Endothelial cell of umbilical vein (primary cell): ENCODE data around the gene TFF1. TPM values are rescaled to one million over a fixed set of nuclear protein-coding genes. Genes with fewer than 3 reads are reported as not detected.

ENCODE experiments used
- BruUV-seq: library from RNA; stranded (reverse); fragments of 400-500 nt; replicated peaks from 2 replicates; lab custom pipeline; 2021; lab: Mats Ljungman, UMichigan
- CTCF ChIA-PET: fragments of 300-600, 350-600 bp; sonication (Branson Sonifier 250); formaldehyde crosslinking; loops from one replicate; lab custom pipeline; 2021; ENCODE audit warnings: antibody characterized with exemption, inconsistent platforms; lab: Charles Lee
- POLR2A ChIA-PET: fragments of 300-600, 350-600 bp; sonication (Branson Sonifier 250); formaldehyde crosslinking; loops from one replicate; lab custom pipeline; 2021; ENCODE audit warnings: antibody characterized with exemption, inconsistent platforms; lab: Charles Lee
- DNase-seq: peaks from one replicate; pipeline ENCODE4 v3.0.0-alpha.2; 2011; ENCODE audit warnings: low read depth, low spot score
- FAIRE-seq: peaks from 2 replicates; lab custom pipeline; 2011; peaks lifted over from hg19 to GRCh38; lab: Jason Lieb, UNC
- H2AFZ ChIP-seq: 2 replicates; pipeline ENCODE4 v1.6.0; 2012; ENCODE audit warnings: low read depth, low read length, control low read depth, inconsistent platforms
- H3K27ac ChIP-seq: 2 replicates; pipeline ENCODE4 v1.5.1; 2011; ENCODE audit warnings: low read depth, mild to moderate bottlenecking, control low read depth, low read length, moderate library complexity; ENCODE audit not compliant: insufficient read depth
- H3K27me3 ChIP-seq, 2 experiments: 2 replicates each; pipeline versions ENCODE4 v1.6.0 to v1.6.1; 2011; ENCODE audit warnings: low read length in 2 of 2, mixed read lengths in 1 of 2; ENCODE audit not compliant: control insufficient read depth in 2 of 2, insufficient read depth in 2 of 2
- H3K36me3 ChIP-seq, 2 experiments: 2 replicates in 1 of 2; 3 replicates in 1 of 2; pipeline ENCODE4 v1.5.1; 2011; ENCODE audit warnings: low read length in 2 of 2, mild to moderate bottlenecking in 1 of 2, moderate library complexity in 1 of 2; ENCODE audit not compliant: control insufficient read depth in 2 of 2, insufficient read depth in 2 of 2; ENCODE audit errors: extremely low read depth in 1 of 2
- H3K4me1 ChIP-seq: 3 replicates; pipeline ENCODE4 v1.5.1; 2011; ENCODE audit warnings: mild to moderate bottlenecking, low read length; ENCODE audit not compliant: control insufficient read depth, insufficient read depth; ENCODE audit errors: extremely low read depth
- H3K4me2 ChIP-seq: 2 replicates; pipeline ENCODE4 v1.6.1; 2011; ENCODE audit warnings: low read length, control low read depth, mixed read lengths; ENCODE audit not compliant: insufficient read depth
- H3K4me3 ChIP-seq, 3 experiments: fragments of 200-600 bp in 1 of 3; sonication (generic), shearing (Covaris generic) in 1 of 3; replicated peaks in 1 of 3; 2 replicates each; pipeline ENCODE4 v1.5.1; 2011 to 2016; ENCODE audit warnings: control low read depth in 3 of 3, low read length in 3 of 3, mild to moderate bottlenecking in 2 of 3, inconsistent platforms in 1 of 3, low read depth in 1 of 3, moderate library complexity in 1 of 3; ENCODE audit not compliant: insufficient read depth in 1 of 3
- H3K79me2 ChIP-seq: 2 replicates; pipeline ENCODE4 v1.6.0; 2012; ENCODE audit warnings: low read length, inconsistent platforms; ENCODE audit not compliant: control insufficient read depth, insufficient read depth
- H3K9ac ChIP-seq: replicated peaks from 2 replicates; pipeline ENCODE3; 2011; ENCODE audit warnings: low read length, control low read depth; ENCODE audit not compliant: insufficient read depth; ENCODE audit errors: extremely low read depth
- H3K9me1 ChIP-seq: replicated peaks from 3 replicates; pipeline ENCODE4 v1.6.0; 2011; ENCODE audit warnings: mild to moderate bottlenecking, low read length; ENCODE audit not compliant: control insufficient read depth, insufficient read depth; ENCODE audit errors: extremely low read depth
- H3K9me3 ChIP-seq: replicated peaks from 2 replicates; pipeline ENCODE4 v1.5.1; 2012; ENCODE audit warnings: low read length, inconsistent platforms; ENCODE audit not compliant: control insufficient read depth, insufficient read depth
- H4K20me1 ChIP-seq: replicated peaks from 2 replicates; pipeline ENCODE3; 2011; ENCODE audit warnings: mild to moderate bottlenecking, low read length; ENCODE audit not compliant: control insufficient read depth, insufficient read depth; ENCODE audit errors: extremely low read depth
- CTCF ChIP-seq, 2 donors: IDR thresholded peaks; 1 replicate in 1 of 2; 2 replicates in 1 of 2; pipeline ENCODE4 v1.5.1; 2011; ENCODE audit warnings: low read length in 2 of 2, mild to moderate bottlenecking in 2 of 2, moderate library complexity in 2 of 2, control low read depth in 1 of 2, inconsistent platforms in 1 of 2, low read depth in 1 of 2; ENCODE audit not compliant: insufficient read depth in 1 of 2; ENCODE audit errors: extremely low read depth in 1 of 2
- FOS ChIP-seq: IDR thresholded peaks from 2 replicates; pipeline ENCODE4 v1.6.1; 2011; ENCODE audit warnings: mild to moderate bottlenecking, low read length, moderate library complexity, borderline replicate concordance; ENCODE audit not compliant: insufficient read depth
- GATA2 ChIP-seq: IDR thresholded peaks from 2 replicates; pipeline ENCODE4 v1.7.0; 2011; ENCODE audit warnings: low read depth, mild to moderate bottlenecking, moderate library complexity, mixed read lengths, low read length; ENCODE audit not compliant: insufficient read length, insufficient read depth
- JUN ChIP-seq: IDR thresholded peaks from 2 replicates; pipeline ENCODE4 v1.6.1; 2011; ENCODE audit warnings: borderline replicate concordance, low read depth; ENCODE audit not compliant: insufficient read length, insufficient read depth
- POLR2A ChIP-seq: IDR thresholded peaks from 2 replicates; pipeline ENCODE4 v1.6.1; 2012; ENCODE audit warnings: low read depth, mild to moderate bottlenecking, control low read depth, low read length
- POLR2AphosphoS5 ChIP-seq: IDR thresholded peaks from 2 replicates; pipeline ENCODE4 v1.6.1; 2012; ENCODE audit warnings: low read depth, mild to moderate bottlenecking, control low read depth, low read length, moderate library complexity; ENCODE audit not compliant: insufficient read depth
- dilution Hi-C: fragments of 300-500 bp; cut with MboI; formaldehyde crosslinking; loops from one replicate; pipeline ENCODE4 v1.15.0; 2019; ENCODE audit warnings: low sequenced_read_pairs; ENCODE audit not compliant: extremely low pct_ligation_motif_present
- intact Hi-C: fragments of 100-400 bp; cut with micrococcal nuclease; formaldehyde crosslinking; loops from one replicate; pipeline ENCODE4 v1.10.0; 2022
- polyA plus RNA-seq, 4 experiments: library from polyadenylated mRNA; depleted of rRNA in 3 of 4; stranded (reverse) in 3 of 4; unstranded in 1 of 4; fragments of >200 nt; gene quantifications; 2 replicates each; pipeline versions ENCODE4 v1.2.1 to v1.2.3, GENCODE V29; 2011 to 2012; ENCODE audit warnings: missing spikeins in 1 of 4
- total RNA-seq: library from RNA; stranded (reverse); gene quantifications from 2 replicates; pipeline ENCODE4 v1.2.3, GENCODE V29; 2021

The TFF1 gene
- total and polyA plus RNA-seq, 2 donors (not counting 3 experiments of a cell fraction or from before 2014, with no cell fraction given), result not detected

- DNase-seq, result no peak
- CTCF ChIA-PET, result interaction anchor here (0.6 to 1.0 kb wide), 2 partner anchors 13 to 198 kb away, joined by 3 read pairs; no protein-coding TSS in a partner anchor
- H3K36me3 ChIP-seq, result no peaks in the 10 kb centered on the region
- H3K4me3 ChIP-seq, result no peak overlapping the region
- POLR2A ChIA-PET, result no interaction called here
- H3K9me3 ChIP-seq, result no peaks in the 10 kb centered on the region
- dilution Hi-C loops, result no loop called here
- H3K4me2 ChIP-seq, result no peak overlapping the region
- no peak overlapping the region for H3K27ac ChIP-seq
- H2AFZ ChIP-seq, result no peak overlapping the region
- no peaks in the 10 kb centered on the region for H3K9me1 ChIP-seq
- no TSS peak for BruUV-seq
- no peaks in the 10 kb centered on the region for H4K20me1 ChIP-seq
- no peak overlapping the region for H3K9ac ChIP-seq
- H3K27me3 ChIP-seq, result peaks cover 0 to 1% of the 10 kb centered on the region in 2 experiments
- no peaks in the 10 kb centered on the region for H3K79me2 ChIP-seq
- no peaks in the 10 kb centered on the region for H3K4me1 ChIP-seq
- TF ChIP-seq CTCF (IDR thresholded peaks at IDR 0.05; ENCODE audit: extremely low read depth in 1 of 2, insufficient read depth in 1 of 2, low read depth in 1 of 2, low read length in 2 of 2) (no peak), GATA2 (no peak), JUN (no peak), FOS (no peak), POLR2A (no peak), POLR2AphosphoS5 (no peak)
- intact Hi-C loops, result no loop called here
- FAIRE-seq, result no peak
Observed at GRCh38 chr21:42362198-42362597, 4.1 kb downstream of the TFF1 start.
